Lung (tissue), 12 donors: ENCODE results near the gene SYNGAP1. TPM values are rescaled to one million over a fixed set of nuclear protein-coding genes. Genes with fewer than 3 reads are reported as not detected.
A peak's percentile ranks its signal among the peaks of the same experiment; 100 is the strongest.

Source experiments
- ATAC-seq: fragments of 200-7000 bp; cut with Tn5 transposase; one replicate; pipeline ENCODE4 v1.9.1; 2020; ENCODE audit warnings: moderate number of reproducible peaks; ENCODE audit not compliant: insufficient read depth, low FRiP score
- DNase-seq, 3 donors: peaks; one replicate each; pipeline ENCODE4 v3.0.0-alpha.2; 2013 to 2017
- H3K27ac ChIP-seq, 2 donors: one replicate each; pipeline ENCODE4 v1.5.1; 2013; ENCODE audit warnings: mild to moderate bottlenecking in 2 of 2, moderate library complexity in 2 of 2, control low read depth in 1 of 2, inconsistent platforms in 1 of 2, low read depth in 1 of 2, low read length in 1 of 2
- H3K27me3 ChIP-seq, 3 donors: one replicate each; pipeline ENCODE4 v1.5.1; 2013; ENCODE audit warnings: low read length in 2 of 3; ENCODE audit not compliant: control insufficient read depth in 3 of 3, insufficient read depth in 3 of 3
- H3K36me3 ChIP-seq, 4 donors: one replicate each; pipeline ENCODE4 v1.5.1; 2013; ENCODE audit warnings: low read length in 4 of 4, mild to moderate bottlenecking in 1 of 4, moderate library complexity in 1 of 4; ENCODE audit not compliant: control insufficient read depth in 4 of 4, insufficient read depth in 4 of 4
- H3K4me1 ChIP-seq, 5 donors: one replicate each; pipeline ENCODE4 v1.5.1; 2013; ENCODE audit warnings: low read length in 5 of 5, mild to moderate bottlenecking in 2 of 5, moderate library complexity in 1 of 5; ENCODE audit not compliant: control insufficient read depth in 5 of 5, insufficient read depth in 5 of 5
- H3K4me3 ChIP-seq: one replicate; pipeline ENCODE4 v1.5.1; 2013; ENCODE audit warnings: mild to moderate bottlenecking, control low read depth, moderate library complexity
- H3K9ac ChIP-seq, 2 donors: one replicate each; pipeline ENCODE4 v1.5.1; 2013; ENCODE audit warnings: low read length in 2 of 2, control low read depth in 1 of 2; ENCODE audit not compliant: insufficient read depth in 1 of 2
- H3K9me3 ChIP-seq, 4 donors: one replicate each; pipeline ENCODE4 v1.5.1; 2013; ENCODE audit warnings: low read length in 3 of 4, mild to moderate bottlenecking in 1 of 4, moderate library complexity in 1 of 4; ENCODE audit not compliant: control insufficient read depth in 4 of 4, insufficient read depth in 3 of 4
- WGBS, 2 donors: extraction: QIAGEN DNeasy Blood & Tissue Kit; methylation state at CpG; one replicate each; pipeline ENCODE4 v1.1.7; 2013; 5-methylcytosine and 5-hydroxymethylcytosine counted together
- polyA plus RNA-seq, 2 donors: library from polyadenylated mRNA; stranded (reverse); fragments of 200-250 nt; gene quantifications; one replicate each; pipeline ENCODE4 v1.2.1, GENCODE V29; 2013
- total RNA-seq, 2 donors: library from RNA; depleted of rRNA in 1 of 2; stranded (reverse); fragments of >200 nt in 1 of 2; gene quantifications; one replicate each; pipeline ENCODE4 v1.2.1, GENCODE V29; 2014 to 2021
- TF ChIP-seq, protein P1 (sequence below): IDR thresholded peaks from 2 replicates; pipeline ENCODE4 v1.5.1; 2012; ENCODE audit warnings: mild to moderate bottlenecking; ENCODE audit errors: control extremely low read depth, extremely low read depth
- donor health status: control.
- donor health status: control.
- donor health status: Bipolar disorder and iron deficiency.
- donor health status: healthy.
- donor health status: DM: yes; HTN: yes; CAD: no.

SYNGAP1 gene
- total and polyA plus RNA-seq, 4 donors: 9.2 to 32.0 (median 12.0) TPM

DNA sequence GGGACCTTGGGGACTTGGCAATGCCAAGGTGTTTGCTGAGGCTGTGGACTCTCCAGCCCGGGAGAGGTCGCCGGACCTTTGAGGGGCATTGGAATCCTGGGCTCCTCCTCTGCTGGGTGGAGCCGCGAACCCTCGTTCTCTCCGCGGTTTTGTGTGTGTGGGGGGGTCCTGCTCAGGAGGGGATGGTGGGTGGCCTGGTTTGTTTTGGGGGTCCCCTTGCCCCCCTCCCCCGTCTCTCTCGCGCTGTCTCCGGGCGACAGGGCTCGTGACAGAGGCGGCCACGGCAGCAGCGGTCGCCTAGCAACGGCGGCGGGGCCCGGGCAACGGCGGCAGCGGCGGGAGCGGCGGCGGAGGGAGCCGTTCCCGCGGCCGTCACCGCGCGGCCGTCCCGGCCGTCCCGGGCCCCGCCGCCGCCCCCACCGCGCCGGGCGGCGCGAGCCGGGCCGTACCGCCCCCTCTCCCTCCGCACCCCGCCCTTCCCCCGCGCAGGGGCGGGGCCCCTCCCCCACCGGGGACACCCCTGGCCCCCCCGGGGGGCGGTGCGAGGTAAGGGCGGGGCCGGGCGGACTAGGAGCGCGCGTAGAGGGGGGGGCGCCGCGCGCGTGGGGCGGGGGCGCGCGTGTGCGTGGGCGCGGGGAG is 7.8 kb downstream of the SYNGAP1 start:
- H3K9ac ChIP-seq: no peak overlapping the region
- DNase-seq (peak; percentile 31 to 49 (median 39)), ATAC-seq (no peak)
- no peaks in the 10 kb centered on the region for H3K9me3 ChIP-seq
- peak overlapping the region; percentile 8 to 49 for H3K27ac ChIP-seq
- WGBS, 2 donors: 0 to 1% methylated on average over 23 to 76 of the region's 79 CpGs
- peak overlapping the region; percentile 64 for H3K4me3 ChIP-seq
- H3K36me3 ChIP-seq: peaks cover 0 to 5% (median 0%) of the 10 kb centered on the region in 4 donors
- TF ChIP-seq, protein P1, sequence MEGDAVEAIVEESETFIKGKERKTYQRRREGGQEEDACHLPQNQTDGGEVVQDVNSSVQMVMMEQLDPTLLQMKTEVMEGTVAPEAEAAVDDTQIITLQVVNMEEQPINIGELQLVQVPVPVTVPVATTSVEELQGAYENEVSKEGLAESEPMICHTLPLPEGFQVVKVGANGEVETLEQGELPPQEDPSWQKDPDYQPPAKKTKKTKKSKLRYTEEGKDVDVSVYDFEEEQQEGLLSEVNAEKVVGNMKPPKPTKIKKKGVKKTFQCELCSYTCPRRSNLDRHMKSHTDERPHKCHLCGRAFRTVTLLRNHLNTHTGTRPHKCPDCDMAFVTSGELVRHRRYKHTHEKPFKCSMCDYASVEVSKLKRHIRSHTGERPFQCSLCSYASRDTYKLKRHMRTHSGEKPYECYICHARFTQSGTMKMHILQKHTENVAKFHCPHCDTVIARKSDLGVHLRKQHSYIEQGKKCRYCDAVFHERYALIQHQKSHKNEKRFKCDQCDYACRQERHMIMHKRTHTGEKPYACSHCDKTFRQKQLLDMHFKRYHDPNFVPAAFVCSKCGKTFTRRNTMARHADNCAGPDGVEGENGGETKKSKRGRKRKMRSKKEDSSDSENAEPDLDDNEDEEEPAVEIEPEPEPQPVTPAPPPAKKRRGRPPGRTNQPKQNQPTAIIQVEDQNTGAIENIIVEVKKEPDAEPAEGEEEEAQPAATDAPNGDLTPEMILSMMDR: no peak
- no peaks in the 10 kb centered on the region for H3K27me3 ChIP-seq
- H3K4me1 ChIP-seq: peaks cover 9 to 51% (median 26%) of the 10 kb centered on the region in 5 donors

- H3K4me3 ChIP-seq: peak overlapping the region; percentile 29
- ATAC-seq (no peak), DNase-seq (peak; percentile 29 to 38 (median 34))
- no peaks in the 10 kb centered on the region for H3K9me3 ChIP-seq
- TF ChIP-seq, protein P1: no peak
- H3K27me3 ChIP-seq: no peaks in the 10 kb centered on the region
- peak overlapping the region in 1 of 2 donors; percentile 83 for H3K27ac ChIP-seq
- H3K36me3 ChIP-seq: peaks cover 0 to 4% (median 2%) of the 10 kb centered on the region in 4 donors
- 2 to 5% methylated on average over 30 to 33 of the region's 33 CpGs for WGBS, 2 donors
- H3K4me1 ChIP-seq: peaks cover 9 to 54% (median 26%) of the 10 kb centered on the region in 5 donors
- peak overlapping the region; percentile 1 to 11 for H3K9ac ChIP-seq
Observed at GRCh38 chr6:33428224-33428965, 8.5 kb downstream of the SYNGAP1 start.

DNA sequence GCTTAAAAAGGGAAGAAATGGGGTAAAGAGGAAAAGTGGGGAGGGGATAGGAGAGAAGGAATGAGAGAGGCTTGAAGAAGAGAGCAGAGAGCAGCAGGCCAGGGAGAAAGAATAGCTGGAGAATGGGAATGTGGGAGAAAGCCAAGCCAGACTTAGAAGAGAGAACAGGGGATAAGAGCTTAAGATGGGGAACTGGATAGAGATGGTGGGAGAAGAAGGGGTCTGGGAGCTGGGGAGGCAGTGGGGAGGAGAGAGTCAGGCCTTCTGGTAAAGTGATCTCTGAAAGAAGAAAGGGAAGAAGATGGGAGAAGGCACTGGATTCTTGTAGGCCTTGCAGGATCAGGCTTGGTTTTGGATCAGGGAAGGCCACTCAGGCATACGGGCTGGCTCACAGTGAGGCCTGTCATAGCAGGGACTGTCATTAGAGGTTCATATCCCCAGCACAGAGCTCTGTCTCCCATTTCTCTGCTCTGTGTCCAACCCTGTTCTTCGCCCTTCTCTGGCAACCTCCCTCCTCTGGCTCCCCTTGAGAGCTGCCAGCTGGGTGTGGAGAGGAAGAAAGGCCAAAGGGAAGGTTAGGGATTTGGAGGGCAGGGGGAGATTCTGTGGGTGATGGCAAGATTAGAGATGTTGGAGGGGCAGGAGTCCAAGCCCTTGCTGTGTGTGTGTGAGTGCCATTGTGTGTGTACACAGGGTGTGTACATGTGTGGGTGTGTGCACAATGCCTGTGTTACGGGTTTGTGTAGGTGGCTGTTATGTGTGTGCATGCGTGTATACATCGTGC is 9.3 kb downstream of the SYNGAP1 start:
- H3K27me3 ChIP-seq: no peaks in the 10 kb centered on the region
- H3K4me1 ChIP-seq: peaks cover 13 to 57% (median 26%) of the 10 kb centered on the region in 5 donors
- H3K9me3 ChIP-seq: no peaks in the 10 kb centered on the region
- H3K9ac ChIP-seq: peak overlapping the region in 1 of 2 donors; percentile 11
- no peak overlapping the region for H3K4me3 ChIP-seq
- no peak for ATAC-seq
- TF ChIP-seq, protein P1: no peak
- 51 to 79% methylated on average over 5 of the region's 5 CpGs for WGBS, 2 donors
- peak in 1 of 3 donors; percentile 22 for DNase-seq
- H3K27ac ChIP-seq: peak overlapping the region in 1 of 2 donors; percentile 28
- peaks cover 0 to 4% (median 0%) of the 10 kb centered on the region in 4 donors for H3K36me3 ChIP-seq
